Esophagus muscularis mucosa (tissue), 4 donors: ENCODE measurements around the gene TLK2. TPM values are rescaled to one million over a fixed set of nuclear protein-coding genes. Genes with fewer than 3 reads are reported as not detected.
A peak's percentile ranks its signal among the peaks of the same experiment; 100 is the strongest.

Experiments used
- DNase-seq: peaks from one replicate; pipeline ENCODE4 v3.0.0-alpha.2; 2017; ENCODE audit errors: extremely low spot score
- H3K27ac ChIP-seq, 4 donors: fragments of 200-600 bp; sonication (generic); replicated peaks in 1 of 4; 1 replicate in 3 of 4; 2 replicates in 1 of 4; pipeline ENCODE4 v1.5.1; 2016 to 2019; ENCODE audit warnings: mild to moderate bottlenecking in 1 of 4
- H3K27me3 ChIP-seq, 4 donors: fragments of 200-600 bp; sonication (generic); one replicate each; pipeline versions ENCODE4 v1.5.1 to v1.6.0; 2016 to 2019
- H3K36me3 ChIP-seq, 4 donors: fragments of 200-600 bp; sonication (generic); one replicate each; pipeline ENCODE4 v1.5.1; 2016 to 2019
- H3K4me1 ChIP-seq, 4 donors: fragments of 200-600 bp; sonication (generic); one replicate each; pipeline ENCODE4 v1.5.1; 2016 to 2019
- H3K4me3 ChIP-seq, 4 donors: fragments of 200-600 bp; sonication (generic); 1 replicate in 2 of 4; 2 replicates in 2 of 4; pipeline ENCODE4 v1.5.1; 2016 to 2019; ENCODE audit warnings: mild to moderate bottlenecking in 4 of 4, moderate library complexity in 1 of 4
- H3K9me3 ChIP-seq, 4 donors: fragments of 200-600 bp; sonication (generic); 1 replicate in 3 of 4; 2 replicates in 1 of 4; pipeline ENCODE4 v1.5.1; 2016 to 2019
- EP300 ChIP-seq: sonication (generic); formaldehyde crosslinking; IDR thresholded peaks from one replicate; pipeline ENCODE4 v1.6.1; 2017; ENCODE audit warnings: antibody characterized with exemption
- POLR2A ChIP-seq: fragments of 450-650 bp; IDR thresholded peaks from one replicate; pipeline ENCODE4 v1.6.1; 2017; ENCODE audit warnings: antibody characterized with exemption, moderate library complexity, mild to moderate bottlenecking, low read depth
- POLR2AphosphoS5 ChIP-seq, 2 donors: sonication (generic); formaldehyde crosslinking; IDR thresholded peaks; one replicate each; pipeline ENCODE4 v1.6.1; 2017; ENCODE audit warnings: antibody characterized with exemption in 2 of 2
- WGBS: methylation state at CpG from one replicate; pipeline ENCODE4 v1.1.5; 2018; 5-methylcytosine and 5-hydroxymethylcytosine counted together
- intact Hi-C: fragments of 100-400 bp; cut with DNase I; formaldehyde crosslinking; loops from one replicate; pipeline ENCODE4 v1.15.1; 2023
- total RNA-seq, 4 donors: library from RNA; depleted of rRNA; stranded (reverse); fragments of >200 nt; gene quantifications; one replicate each; pipeline versions ENCODE4 v1.1.0 to v1.2.1, GENCODE V29; 2016
- TF ChIP-seq, protein P1 (sequence below), 3 experiments: fragments of 200-600 bp in 2 of 3; fragments of 450-650 bp in 1 of 3; sonication (generic) in 2 of 3; IDR thresholded peaks; one replicate each; pipeline ENCODE4 v1.5.1; 2017 to 2019; ENCODE audit warnings: antibody characterized with exemption in 3 of 3, mild to moderate bottlenecking in 2 of 3, moderate library complexity in 1 of 3

The TLK2 gene
- total RNA-seq, 4 donors from 2014 or later: 35.3 to 43.2 (median 38.3) TPM

DNA sequence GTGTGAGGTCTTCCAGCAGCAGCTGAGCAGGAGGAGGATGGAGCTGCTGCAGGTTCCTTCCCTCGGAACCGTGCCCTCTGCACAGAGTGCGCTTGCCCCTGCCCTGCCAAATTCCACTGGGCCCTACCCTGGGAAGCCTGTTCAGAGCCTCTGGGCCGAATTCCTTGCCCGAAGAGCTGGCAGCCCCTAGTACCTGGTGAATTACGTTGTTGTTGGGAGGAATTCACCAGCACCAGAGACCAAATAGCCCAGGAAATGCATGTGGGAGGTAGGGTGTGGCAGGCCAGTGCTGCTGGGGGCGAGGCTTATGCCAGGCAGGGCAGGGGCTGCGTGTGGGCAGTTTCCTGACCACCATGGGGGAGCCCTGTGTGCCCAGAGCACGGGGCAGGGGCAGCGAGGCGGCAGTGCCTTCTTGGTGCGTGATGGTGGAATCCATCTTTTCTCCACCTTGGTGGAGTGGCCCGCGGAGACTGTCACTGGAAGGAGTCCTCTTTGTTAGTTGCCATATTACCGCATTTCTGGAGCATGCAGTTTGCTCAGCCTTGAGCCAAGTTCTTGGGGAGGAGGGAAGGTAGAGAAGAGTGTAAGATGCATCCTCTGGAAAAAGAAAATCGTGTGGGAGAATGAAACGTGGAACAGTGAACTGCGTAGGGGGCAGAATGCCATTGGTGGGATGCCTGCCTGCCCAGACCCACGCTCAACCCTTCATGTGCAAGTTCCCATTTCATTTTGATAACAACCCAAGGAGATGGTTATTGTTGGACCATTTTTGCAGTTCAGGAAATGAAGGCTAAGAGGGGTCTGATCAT lies 151.1 kb downstream of the TLK2 start:
- TF ChIP-seq EP300: no peak
- no peak for TF ChIP-seq POLR2AphosphoS5 (IDR thresholded peaks at IDR 0.05)
- TF ChIP-seq, protein P1, sequence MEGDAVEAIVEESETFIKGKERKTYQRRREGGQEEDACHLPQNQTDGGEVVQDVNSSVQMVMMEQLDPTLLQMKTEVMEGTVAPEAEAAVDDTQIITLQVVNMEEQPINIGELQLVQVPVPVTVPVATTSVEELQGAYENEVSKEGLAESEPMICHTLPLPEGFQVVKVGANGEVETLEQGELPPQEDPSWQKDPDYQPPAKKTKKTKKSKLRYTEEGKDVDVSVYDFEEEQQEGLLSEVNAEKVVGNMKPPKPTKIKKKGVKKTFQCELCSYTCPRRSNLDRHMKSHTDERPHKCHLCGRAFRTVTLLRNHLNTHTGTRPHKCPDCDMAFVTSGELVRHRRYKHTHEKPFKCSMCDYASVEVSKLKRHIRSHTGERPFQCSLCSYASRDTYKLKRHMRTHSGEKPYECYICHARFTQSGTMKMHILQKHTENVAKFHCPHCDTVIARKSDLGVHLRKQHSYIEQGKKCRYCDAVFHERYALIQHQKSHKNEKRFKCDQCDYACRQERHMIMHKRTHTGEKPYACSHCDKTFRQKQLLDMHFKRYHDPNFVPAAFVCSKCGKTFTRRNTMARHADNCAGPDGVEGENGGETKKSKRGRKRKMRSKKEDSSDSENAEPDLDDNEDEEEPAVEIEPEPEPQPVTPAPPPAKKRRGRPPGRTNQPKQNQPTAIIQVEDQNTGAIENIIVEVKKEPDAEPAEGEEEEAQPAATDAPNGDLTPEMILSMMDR (IDR thresholded peaks at IDR 0.05): no peak
- TF ChIP-seq POLR2A: no peak
- H3K27me3 ChIP-seq: peaks cover 0 to 59% (median 10%) of the 10 kb centered on the region in 4 donors
- 79% methylated on average over 12 of the region's 19 CpGs for WGBS
- H3K4me1 ChIP-seq: peaks cover 17 to 47% (median 36%) of the 10 kb centered on the region in 4 donors
- no peak for DNase-seq
- peak overlapping the region; percentile 60 to 65 (median 63) for H3K4me3 ChIP-seq
- peak overlapping the region; percentile 81 to 87 (median 83) for H3K27ac ChIP-seq
- no peaks in the 10 kb centered on the region for H3K36me3 ChIP-seq
- no peaks in the 10 kb centered on the region for H3K9me3 ChIP-seq
- intact Hi-C loops: no loop called here

DNA sequence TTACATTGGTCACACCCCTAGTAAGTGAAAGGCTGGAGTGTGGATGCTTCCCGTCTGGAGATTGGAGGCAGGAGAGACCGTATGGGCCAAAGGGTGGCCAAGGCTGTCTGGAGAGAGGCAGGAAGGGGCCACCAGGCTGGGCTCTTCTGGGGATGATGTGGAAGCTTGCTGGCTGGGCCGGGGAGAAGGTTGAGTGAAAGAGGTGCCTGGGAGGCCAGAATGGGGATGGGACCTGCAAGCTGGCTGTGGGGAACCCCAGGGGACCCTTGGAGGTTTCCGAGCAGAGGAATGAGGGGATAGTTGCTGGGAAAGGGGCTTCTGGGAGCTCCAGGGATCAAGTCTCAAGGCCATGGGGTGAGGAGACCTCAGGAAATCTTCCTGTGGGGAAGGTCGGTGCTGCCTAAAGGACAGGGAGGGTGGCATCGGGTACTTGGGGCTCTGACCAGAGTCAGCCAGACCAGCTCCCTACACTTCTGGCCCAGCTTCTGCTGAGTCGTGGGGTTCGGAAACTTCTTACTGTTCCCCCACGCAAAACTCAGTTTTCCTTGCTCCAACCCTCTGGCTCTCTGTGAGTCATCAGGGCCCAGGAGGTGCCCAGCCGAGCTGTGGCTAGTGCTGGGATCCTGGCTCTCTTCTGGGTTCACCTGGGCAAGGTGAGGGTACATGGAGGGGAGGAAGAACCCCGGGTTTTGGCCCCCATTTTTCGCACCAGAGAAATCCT lies 151.9 kb downstream of the TLK2 start:
- no peak overlapping the region for H3K27ac ChIP-seq
- no peak overlapping the region for H3K4me3 ChIP-seq
- peaks cover 17 to 45% (median 36%) of the 10 kb centered on the region in 4 donors for H3K4me1 ChIP-seq
- no peaks in the 10 kb centered on the region for H3K36me3 ChIP-seq
- H3K9me3 ChIP-seq: no peaks in the 10 kb centered on the region
- intact Hi-C loops: no loop called here
- TF ChIP-seq EP300 (no peak), POLR2A (no peak), POLR2AphosphoS5 (IDR thresholded peaks at IDR 0.05) (no peak)
- TF ChIP-seq, protein P1 (IDR thresholded peaks at IDR 0.05): no peak
- no peak for DNase-seq
- 79% methylated on average over 8 of the region's 12 CpGs for whole genome bisulfite sequencing
- peaks cover 0 to 59% (median 10%) of the 10 kb centered on the region in 4 donors for H3K27me3 ChIP-seq

- Histone ChIP-seq H3K4me3 (no peak overlapping the region), H3K36me3 (no peaks in the 10 kb centered on the region), H3K4me1 (peaks cover 17 to 39% (median 32%) of the 10 kb centered on the region in 4 donors), H3K27me3 (peaks cover 0 to 55% (median 10%) of the 10 kb centered on the region in 4 donors), H3K27ac (no peak overlapping the region), H3K9me3 (no peaks in the 10 kb centered on the region)
- DNase-seq: no peak
- TF ChIP-seq, protein P1 (IDR thresholded peaks at IDR 0.05): no peak
- no peak for TF ChIP-seq EP300
- no peak for TF ChIP-seq POLR2A
- no peak for TF ChIP-seq POLR2AphosphoS5 (IDR thresholded peaks at IDR 0.05)
- WGBS: 95% methylated on average over 14 of the region's 23 CpGs
- intact Hi-C loops: no loop called here
These were observed 152.7 kb downstream of the TLK2 start for GRCh38 chr17:62631086-62631935.

DNA sequence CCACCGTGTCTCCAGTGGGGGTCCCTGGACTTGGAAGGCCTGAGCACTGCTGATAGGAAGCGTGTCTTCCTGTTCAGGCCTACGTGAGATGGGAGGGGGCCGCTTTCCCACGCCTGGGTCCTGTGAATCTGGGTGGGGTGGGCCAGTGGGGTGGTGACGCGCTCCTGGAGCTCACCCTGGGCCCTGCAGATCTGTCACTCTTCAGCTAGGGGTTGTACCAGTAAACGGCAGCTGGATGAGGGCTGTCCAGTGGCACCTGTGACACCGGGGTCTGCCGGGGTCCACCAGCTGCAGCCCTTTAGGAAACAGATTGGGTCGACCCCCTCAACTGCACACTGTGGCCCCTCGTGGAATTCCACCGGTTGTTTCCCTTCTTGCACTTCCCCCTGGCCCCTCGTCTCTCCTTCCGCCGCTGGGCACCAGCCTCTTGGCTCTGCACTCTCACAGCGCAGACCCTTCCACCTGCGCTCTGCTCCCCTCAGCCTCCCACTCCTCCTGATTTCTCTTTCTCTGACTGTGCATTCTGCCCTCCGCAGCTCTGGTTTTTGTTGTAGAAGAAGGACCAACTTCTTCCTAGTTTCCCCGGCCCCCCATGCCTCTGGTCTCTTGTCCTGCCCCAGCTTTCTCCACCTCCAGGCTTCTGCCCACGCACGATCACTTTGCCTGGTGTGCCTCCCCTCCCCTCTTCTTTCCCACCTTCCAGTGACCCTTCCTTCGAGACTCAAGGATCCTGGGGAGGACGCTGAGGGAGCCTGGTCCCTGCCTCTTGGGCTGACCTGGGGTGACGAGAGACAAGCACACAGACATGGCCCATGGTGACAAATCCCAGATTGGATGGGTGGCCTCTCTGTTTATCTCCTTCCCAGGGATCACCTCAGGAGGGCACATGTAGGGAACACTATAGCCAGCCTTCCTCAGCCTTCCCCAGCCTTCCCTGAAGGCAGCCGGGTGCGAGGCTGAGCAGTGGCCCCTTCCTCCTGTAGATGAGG lies 153.6 kb downstream of the TLK2 start:
- H3K27me3 ChIP-seq: peaks cover 0 to 45% (median 6%) of the 10 kb centered on the region in 4 donors
- no peak overlapping the region for H3K27ac ChIP-seq
- no peaks in the 10 kb centered on the region for H3K36me3 ChIP-seq
- WGBS: 80% methylated on average over 23 of the region's 27 CpGs
- H3K4me1 ChIP-seq: peaks cover 12 to 29% (median 23%) of the 10 kb centered on the region in 4 donors
- H3K4me3 ChIP-seq: no peak overlapping the region
- no peaks in the 10 kb centered on the region for H3K9me3 ChIP-seq
- intact Hi-C loops: no loop called here
- TF ChIP-seq POLR2AphosphoS5 (IDR thresholded peaks at IDR 0.05): no peak
- TF ChIP-seq POLR2A: no peak
- no peak for TF ChIP-seq EP300
- TF ChIP-seq, protein P1 (IDR thresholded peaks at IDR 0.05): no peak
- DNase-seq: no peak
